CD14-positive monocyte (primary cell): ENCODE results near the gene KIF13A. TPM values are rescaled to one million over a fixed set of nuclear protein-coding genes. Genes with fewer than 3 reads are reported as not detected.

Experiments used
- DNase-seq, 3 donors: peaks; one replicate each; pipeline ENCODE4 v3.0.0-alpha.2; 2011 to 2022
- H2AFZ ChIP-seq: 2 replicates; pipeline ENCODE4 v1.6.0; 2012; ENCODE audit warnings: mild to moderate bottlenecking, low read depth, low read length, inconsistent platforms; ENCODE audit not compliant: insufficient read depth, poor library complexity, severe bottlenecking
- H3K27ac ChIP-seq, 2 donors: 1 replicate in 1 of 2; 2 replicates in 1 of 2; pipeline ENCODE4 v1.5.1; 2012 to 2013; ENCODE audit warnings: low read length in 2 of 2, control low read depth in 1 of 2, inconsistent platforms in 1 of 2, low read depth in 1 of 2, mild to moderate bottlenecking in 1 of 2
- H3K27me3 ChIP-seq, 2 donors: one replicate each; pipeline versions ENCODE4 v1.6.0 to v1.6.1; 2011 to 2013; ENCODE audit warnings: low read length in 2 of 2; ENCODE audit not compliant: control insufficient read depth in 2 of 2, insufficient read depth in 2 of 2
- H3K36me3 ChIP-seq, 2 donors: replicated peaks in 1 of 2; 1 replicate in 1 of 2; 2 replicates in 1 of 2; pipeline versions ENCODE4 v1.5.1 to v1.6.1; 2012 to 2013; ENCODE audit warnings: low read length in 2 of 2, control low read depth in 1 of 2, inconsistent platforms in 1 of 2, mild to moderate bottlenecking in 1 of 2; ENCODE audit not compliant: insufficient read depth in 2 of 2, control insufficient read depth in 1 of 2
- H3K4me1 ChIP-seq, 2 donors: 1 replicate in 1 of 2; 2 replicates in 1 of 2; pipeline versions ENCODE4 v1.5.1 to v1.6.1; 2012 to 2013; ENCODE audit warnings: low read length in 2 of 2, control low read depth in 1 of 2, inconsistent platforms in 1 of 2, mild to moderate bottlenecking in 1 of 2, moderate library complexity in 1 of 2; ENCODE audit not compliant: insufficient read depth in 2 of 2, control insufficient read depth in 1 of 2
- H3K4me2 ChIP-seq: replicated peaks from 2 replicates; pipeline ENCODE3; 2012; ENCODE audit warnings: low read length, moderate library complexity, mild to moderate bottlenecking; ENCODE audit not compliant: poor library complexity, severe bottlenecking; ENCODE audit errors: extremely low read depth
- H3K4me3 ChIP-seq, 3 experiments: fragments of 200-600 bp in 1 of 3; sonication (generic) in 1 of 3; replicated peaks in 1 of 3; 1 replicate in 2 of 3; 2 replicates in 1 of 3; pipeline ENCODE4 v1.5.1; 2011 to 2013; ENCODE audit warnings: low read length in 3 of 3, mild to moderate bottlenecking in 3 of 3, control low read depth in 2 of 3, low read depth in 2 of 3, inconsistent platforms in 1 of 3, moderate library complexity in 1 of 3
- H3K79me2 ChIP-seq: 2 replicates; pipeline ENCODE4 v1.6.0; 2012; ENCODE audit warnings: mild to moderate bottlenecking, control low read depth, inconsistent platforms, low read length, moderate library complexity; ENCODE audit not compliant: insufficient read depth
- H3K9ac ChIP-seq: 2 replicates; pipeline ENCODE4 v1.6.0; 2017; ENCODE audit warnings: low read length, mild to moderate bottlenecking; ENCODE audit not compliant: insufficient read depth, poor library complexity, severe bottlenecking
- H3K9me3 ChIP-seq, 2 donors: replicated peaks in 1 of 2; 1 replicate in 1 of 2; 2 replicates in 1 of 2; pipeline versions ENCODE4 v1.5.1 to v1.6.1; 2012 to 2013; ENCODE audit warnings: low read length in 2 of 2, control low read depth in 1 of 2; ENCODE audit not compliant: control insufficient read depth in 1 of 2, insufficient read depth in 1 of 2
- H4K20me1 ChIP-seq: 2 replicates; pipeline ENCODE4 v1.6.0; 2012; ENCODE audit warnings: mild to moderate bottlenecking, low read length, control low read depth, moderate library complexity; ENCODE audit not compliant: insufficient read depth
- H3K27ac Mint-ChIP-seq, 7 donors: one replicate each; pipeline ENCODE4 v1.8.0; 2020; ENCODE audit warnings: mild to moderate bottlenecking in 7 of 7, mixed read lengths in 7 of 7, moderate library complexity in 6 of 7, inconsistent platforms in 2 of 7
- H3K27me3 Mint-ChIP-seq, 3 donors: one replicate each; pipeline ENCODE4 v1.8.0; 2021 to 2022; ENCODE audit warnings: low read depth in 3 of 3, mild to moderate bottlenecking in 3 of 3, mixed read lengths in 3 of 3, moderate library complexity in 3 of 3, inconsistent platforms in 1 of 3
- H3K36me3 Mint-ChIP-seq, 2 donors: one replicate each; pipeline ENCODE4 v1.8.0; 2020; ENCODE audit warnings: mixed read lengths in 2 of 2, inconsistent platforms in 1 of 2, mild to moderate bottlenecking in 1 of 2
- H3K4me1 Mint-ChIP-seq: one replicate; pipeline ENCODE4 v1.8.0; 2020; ENCODE audit warnings: mild to moderate bottlenecking, mixed read lengths
- H3K4me3 Mint-ChIP-seq, 2 donors: one replicate each; pipeline ENCODE4 v1.8.0; 2020; ENCODE audit warnings: mild to moderate bottlenecking in 2 of 2, mixed read lengths in 2 of 2, moderate library complexity in 1 of 2
- H3K9me3 Mint-ChIP-seq, 7 donors: one replicate each; pipeline ENCODE4 v1.8.0; 2020 to 2022; ENCODE audit warnings: mixed read lengths in 7 of 7, mild to moderate bottlenecking in 6 of 7, moderate library complexity in 6 of 7, inconsistent platforms in 2 of 7
- CTCF ChIP-seq: fragments of 200-600 bp; IDR thresholded peaks from one replicate; pipeline ENCODE4 v1.8.0; 2022; ENCODE audit warnings: antibody characterized with exemption, mild to moderate bottlenecking
- WGBS: methylation state at CpG from one replicate; pipeline ENCODE4 v1.1.5; 2013; ENCODE audit warnings: missing lambda C conversion rate; ENCODE audit not compliant: insufficient coverage; 5-methylcytosine and 5-hydroxymethylcytosine counted together
- intact Hi-C, 2 donors: fragments of 100-400 bp; cut with micrococcal nuclease; formaldehyde crosslinking; loops; one replicate each; pipeline versions ENCODE4 v1.15.0 to v1.15.1; 2023
- polyA plus RNA-seq, 3 donors: library from polyadenylated mRNA; depleted of rRNA in 1 of 3; unstranded in 2 of 3; stranded (reverse) in 1 of 3; fragments of 300-500 nt in 2 of 3; fragments of >200 nt in 1 of 3; fragmentation: Illumina TruSeq in 2 of 3; gene quantifications; 1 replicate in 2 of 3; 2 replicates in 1 of 3; pipeline ENCODE4 v1.2.3, GENCODE V29; 2012 to 2021

The KIF13A gene
- polyA plus RNA-seq, 3 donors = 2.9 to 28.4 (median 6.0) TPM

DNA sequence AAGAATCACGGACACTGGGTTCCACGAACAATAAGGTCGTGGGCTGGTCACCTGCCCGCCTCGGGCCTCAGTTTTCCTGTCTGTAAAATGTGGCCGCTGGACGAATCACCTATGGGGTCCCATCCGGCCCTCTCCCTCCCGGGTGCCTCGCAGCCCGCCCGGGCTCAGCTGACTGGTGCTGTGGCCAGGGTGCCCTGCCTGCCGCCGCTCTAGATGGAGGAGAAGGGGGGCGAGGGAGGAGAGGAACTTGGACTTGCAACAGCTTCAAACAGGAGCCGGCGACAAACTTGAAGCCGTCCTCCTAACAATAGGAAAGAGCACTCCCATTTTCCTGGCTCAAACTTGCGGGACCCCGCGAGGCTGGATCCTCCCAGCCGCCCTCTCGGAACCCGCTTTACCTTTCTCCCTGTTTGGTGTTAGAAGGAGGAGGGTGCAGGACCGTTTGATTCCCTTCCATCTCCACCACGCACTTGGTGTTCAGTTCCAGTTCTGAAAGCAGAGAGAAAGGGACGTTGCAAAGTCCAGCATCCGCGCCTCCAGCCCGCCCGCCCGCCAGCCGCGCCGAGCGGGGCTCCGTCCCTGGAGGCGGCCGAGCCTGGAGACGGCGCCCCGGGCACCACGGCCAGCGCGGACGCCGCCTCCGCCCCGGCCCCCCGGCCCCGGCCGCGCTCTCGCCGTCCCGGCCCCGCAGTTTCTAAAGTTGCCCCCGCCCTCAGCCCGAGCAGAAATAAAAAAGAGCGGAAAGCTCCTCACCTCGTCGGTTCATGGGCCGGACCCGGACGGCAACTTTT is 584 bp downstream of the KIF13A start:
- Mint-ChIP-seq H3K4me1 (peaks cover 53% of the 10 kb centered on the region), H3K27ac (peak overlapping the region; percentile 90 to 97 (median 96)), H3K27me3 (peaks cover 0 to 4% (median 4%) of the 10 kb centered on the region in 3 donors), H3K9me3 (no peaks in the 10 kb centered on the region), H3K4me3 (peak overlapping the region; percentile 92 to 99), H3K36me3 (peaks cover 11 to 15% of the 10 kb centered on the region in 2 donors)
- peaks cover 30% of the 10 kb centered on the region for H4K20me1 ChIP-seq
- peak overlapping the region; percentile 84 to 91 for H3K27ac ChIP-seq
- peak overlapping the region; percentile 58 to 92 (median 82) for H3K4me3 ChIP-seq
- peak; percentile 64 to 74 (median 66) for DNase-seq
- peak overlapping the region; percentile 88 for H2AFZ ChIP-seq
- H3K79me2 ChIP-seq = peaks cover 53% of the 10 kb centered on the region
- no peaks in the 10 kb centered on the region for H3K27me3 ChIP-seq
- under 1% methylated on average over 48 of the region's 65 CpGs for WGBS
- peaks cover 44 to 49% of the 10 kb centered on the region in 2 donors for H3K4me1 ChIP-seq
- H3K9ac ChIP-seq = peak overlapping the region; percentile 74
- H3K9me3 ChIP-seq = no peaks in the 10 kb centered on the region
- H3K4me2 ChIP-seq = peak overlapping the region; percentile 85
- intact Hi-C loops = loop anchor here (5.0 to 10.0 kb wide), 3 partner anchors 52 to 135 kb away; partner anchors contain the start of gene NHLRC1 (in 1 of the 2)
- peaks cover 0 to 12% of the 10 kb centered on the region in 2 donors for H3K36me3 ChIP-seq
- no peak for TF ChIP-seq CTCF

- Mint-ChIP-seq H3K4me3 (peak overlapping the region; percentile 92 to 99), H3K27me3 (peaks cover 0 to 4% (median 2%) of the 10 kb centered on the region in 3 donors), H3K36me3 (peaks cover 11 to 21% of the 10 kb centered on the region in 2 donors), H3K9me3 (no peaks in the 10 kb centered on the region), H3K27ac (peak overlapping the region in 6 of 7 donors; percentile 90 to 97 (median 96)), H3K4me1 (peaks cover 56% of the 10 kb centered on the region)
- intact Hi-C loops = loop anchor here (5.0 to 10.0 kb wide), 3 partner anchors 51 to 136 kb away; partner anchors contain the start of gene NHLRC1 (in 1 of the 2)
- Histone ChIP-seq H3K9me3 (no peaks in the 10 kb centered on the region), H3K27ac (peak overlapping the region; percentile 84 to 91), H3K9ac (peak overlapping the region; percentile 74), H3K27me3 (no peaks in the 10 kb centered on the region), H4K20me1 (peaks cover 36% of the 10 kb centered on the region), H3K79me2 (peaks cover 60% of the 10 kb centered on the region), H3K4me3 (peak overlapping the region; percentile 58 to 92 (median 82)), H3K36me3 (peaks cover 0 to 18% of the 10 kb centered on the region in 2 donors), H3K4me1 (peaks cover 44 to 54% of the 10 kb centered on the region in 2 donors), H3K4me2 (peak overlapping the region; percentile 85), H2AFZ (peak overlapping the region; percentile 88)
- no peak for TF ChIP-seq CTCF
- no peak for DNase-seq
- WGBS = 56% methylated on average over 4 of the region's 11 CpGs
These were observed 1.3 kb downstream of the KIF13A start for GRCh38 chr6:17985934-17986655.
